ENCODE results near the gene TRDN. TPM values are rescaled to one million over a fixed set of nuclear protein-coding genes. Genes with fewer than 3 reads are reported as not detected.

The TRDN gene
- polyA plus RNA-seq, 1 donor from 2014 or later: not detected

- H3K4me3 ChIP-seq (ENCODE audit: low read length): no peak overlapping the region
- H2AFZ ChIP-seq (ENCODE audit: low read depth, low read length): no peak overlapping the region
Observed at GRCh38 chr6:123529058-123529457, 107.7 kb downstream of the TRDN start.

GRCh38 chr6:123527406-123527805, 109.3 kb downstream of the TRDN start:
- Histone ChIP-seq H3K36me3 (ENCODE audit: insufficient read depth, low read length) (no peaks in the 10 kb centered on the region), H3K27me3 (ENCODE audit: insufficient read depth, low read depth, low read length) (no peaks in the 10 kb centered on the region), H3K9me3 (ENCODE audit: low read length) (no peaks in the 10 kb centered on the region), H2AFZ (ENCODE audit: low read depth, low read length) (no peak overlapping the region), H3K9ac (ENCODE audit: low read length) (no peak overlapping the region), H3F3A (ENCODE audit: insufficient read depth, low read length, poor library complexity, severe bottlenecking) (no peaks in the 10 kb centered on the region), H4K20me1 (ENCODE audit: insufficient read depth) (no peaks in the 10 kb centered on the region), H3K27ac (ENCODE audit: low read length) (no peak overlapping the region), H3K4me3 (ENCODE audit: low read length) (no peak overlapping the region), H3K4me2 (ENCODE audit: low read length) (no peak overlapping the region), H3K9me2 (ENCODE audit: insufficient read depth, low read length) (no peaks in the 10 kb centered on the region), H3K79me2 (replicated peaks; ENCODE audit: insufficient read depth, low read length) (no peaks in the 10 kb centered on the region)
- TF ChIP-seq RAD21 (conservative IDR thresholded peaks at IDR 0.05) (no peak), EZH2 (IDR thresholded peaks at IDR 0.05; ENCODE audit: borderline replicate concordance, insufficient read depth, low read length, poor library complexity, severe bottlenecking) (no peak), MXI1 (conservative IDR thresholded peaks at IDR 0.05; ENCODE audit: poor library complexity, severe bottlenecking) (no peak), CTCF (IDR thresholded peaks at IDR 0.05; ENCODE audit: poor library complexity, severe bottlenecking) (no peak), REST (IDR thresholded peaks at IDR 0.05; ENCODE audit: borderline replicate concordance) (no peak), POLR2AphosphoS5 (IDR thresholded peaks at IDR 0.05) (no peak)

More at GRCh38 chr6:123529058-123529457, 107.7 kb downstream of the TRDN start:
- Histone ChIP-seq H3K9ac (ENCODE audit: low read length) (no peak overlapping the region), H3K4me2 (ENCODE audit: low read length) (no peak overlapping the region), H3K9me2 (ENCODE audit: insufficient read depth, low read length) (no peaks in the 10 kb centered on the region), H3F3A (ENCODE audit: insufficient read depth, low read length, poor library complexity, severe bottlenecking) (no peaks in the 10 kb centered on the region), H3K9me3 (ENCODE audit: low read length) (no peaks in the 10 kb centered on the region), H3K27ac (ENCODE audit: low read length) (no peak overlapping the region), H3K79me2 (replicated peaks; ENCODE audit: insufficient read depth, low read length) (no peaks in the 10 kb centered on the region), H4K20me1 (ENCODE audit: insufficient read depth) (no peaks in the 10 kb centered on the region), H3K36me3 (ENCODE audit: insufficient read depth, low read length) (no peaks in the 10 kb centered on the region), H3K27me3 (ENCODE audit: insufficient read depth, low read depth, low read length) (no peaks in the 10 kb centered on the region)
- TF ChIP-seq SMC3 (conservative IDR thresholded peaks at IDR 0.05; ENCODE audit: poor library complexity) (no peak), MXI1 (conservative IDR thresholded peaks at IDR 0.05; ENCODE audit: poor library complexity, severe bottlenecking) (no peak), EP300 (conservative IDR thresholded peaks at IDR 0.05; ENCODE audit: poor library complexity, severe bottlenecking) (no peak), EZH2 (IDR thresholded peaks at IDR 0.05; ENCODE audit: borderline replicate concordance, insufficient read depth, low read length, poor library complexity, severe bottlenecking) (no peak), TAF1 (IDR thresholded peaks at IDR 0.05; ENCODE audit: low read depth) (no peak), RAD21 (conservative IDR thresholded peaks at IDR 0.05) (no peak), CTCF (IDR thresholded peaks at IDR 0.05; ENCODE audit: poor library complexity, severe bottlenecking) (no peak), REST (IDR thresholded peaks at IDR 0.05; ENCODE audit: borderline replicate concordance) (no peak), POLR2AphosphoS5 (IDR thresholded peaks at IDR 0.05) (no peak)
